NCI-H2107 treated with DMSO at 0.1 percent for 48 hours (cell line): Measurements from ENCODE around the gene GRB10.
A peak's percentile ranks its signal among the peaks of the same experiment; 100 is the strongest.

Source experiments
- DNase-seq: peaks from one replicate; lab custom pipeline; 2025; ENCODE audit not compliant: unreplicated experiment; lab: John Stamatoyannopoulos, UW

GRB10 gene

DNA sequence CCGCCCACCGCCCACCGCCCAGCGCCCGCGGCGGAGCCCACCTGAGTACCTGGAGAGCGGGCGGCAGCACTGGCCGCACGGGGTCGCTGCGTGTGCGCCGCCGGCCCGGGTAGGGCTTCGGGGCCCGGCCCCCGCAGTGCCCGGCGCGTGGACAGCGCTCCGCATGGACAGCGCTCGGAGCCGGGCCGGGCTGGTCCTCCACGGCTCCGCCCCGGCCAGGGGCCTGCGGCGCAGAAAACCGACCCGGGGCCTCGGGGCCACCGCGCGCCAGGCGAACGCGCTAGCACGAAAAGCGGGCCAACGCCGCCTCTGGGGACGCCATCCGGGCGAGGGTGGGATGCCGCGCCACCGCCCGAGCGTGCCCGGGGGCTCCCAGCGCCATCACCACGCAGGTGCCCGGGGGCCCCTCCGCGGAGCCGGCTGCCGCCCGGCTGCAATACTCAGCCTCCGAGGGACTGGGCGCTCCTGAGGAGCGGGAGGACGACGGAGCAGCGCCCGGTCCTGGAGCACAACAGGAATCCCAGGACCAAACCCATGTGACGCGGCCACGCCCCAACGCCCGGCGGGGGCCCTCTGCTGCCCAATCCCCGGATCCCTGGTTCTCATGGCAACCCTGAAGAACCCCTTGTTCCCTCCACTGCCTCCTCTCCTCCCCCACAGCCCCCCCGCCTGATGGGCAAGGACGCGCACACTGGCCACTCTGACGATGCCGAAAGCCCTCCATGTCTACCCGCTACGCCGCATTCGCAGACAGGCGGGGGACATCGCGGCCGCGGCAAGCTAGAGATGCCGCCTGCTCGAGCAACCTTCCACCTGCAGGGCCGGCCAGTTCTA lies at the start of gene GRB10:
Gene GRB10, minus strand, starts transcription at position 522 of the 834 bp plus-strand sequence. CDS start 50,574 bp downstream, outside the sequence.
- DNase-seq: no peak

DNA sequence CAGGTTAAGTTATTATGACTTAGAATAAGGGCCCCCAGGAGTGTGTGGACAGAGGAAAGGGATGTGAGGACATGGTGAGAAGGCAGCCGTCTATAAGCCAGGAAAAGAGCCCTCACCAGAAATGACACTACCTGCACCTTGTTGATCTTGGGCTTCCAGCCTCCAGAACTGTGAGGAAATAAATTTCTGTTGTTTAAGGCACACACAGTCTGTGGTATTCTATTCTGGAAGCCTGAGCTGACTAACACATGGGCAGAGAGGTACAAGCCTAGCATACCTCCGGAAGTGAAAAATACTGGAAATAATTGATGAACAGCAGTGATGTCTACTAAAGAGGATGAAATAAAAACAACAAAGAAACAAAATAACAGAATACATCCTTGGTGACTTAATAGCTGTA lies 46.1 kb upstream of the GRB10 start:
- DNase-seq: no peak

DNA sequence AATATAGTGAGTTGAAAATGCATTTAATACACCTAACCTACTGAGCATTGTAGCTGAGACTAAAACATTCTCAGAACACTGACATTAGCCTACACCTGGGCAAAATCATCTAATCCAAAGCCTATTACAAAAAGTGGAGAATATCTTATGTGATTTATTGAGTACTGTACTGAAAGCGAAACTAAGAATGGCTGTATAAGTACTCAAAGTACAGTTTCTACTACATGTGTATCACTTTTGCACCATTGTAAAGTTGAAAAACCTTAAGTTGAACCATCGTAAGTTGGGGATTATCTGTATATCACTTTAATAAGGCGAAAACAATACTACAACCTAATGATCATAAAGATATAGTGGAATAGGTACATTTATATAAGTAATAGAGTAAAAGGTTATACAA lies 45.4 kb upstream of the GRB10 start:
- DNase-seq: no peak

DNA sequence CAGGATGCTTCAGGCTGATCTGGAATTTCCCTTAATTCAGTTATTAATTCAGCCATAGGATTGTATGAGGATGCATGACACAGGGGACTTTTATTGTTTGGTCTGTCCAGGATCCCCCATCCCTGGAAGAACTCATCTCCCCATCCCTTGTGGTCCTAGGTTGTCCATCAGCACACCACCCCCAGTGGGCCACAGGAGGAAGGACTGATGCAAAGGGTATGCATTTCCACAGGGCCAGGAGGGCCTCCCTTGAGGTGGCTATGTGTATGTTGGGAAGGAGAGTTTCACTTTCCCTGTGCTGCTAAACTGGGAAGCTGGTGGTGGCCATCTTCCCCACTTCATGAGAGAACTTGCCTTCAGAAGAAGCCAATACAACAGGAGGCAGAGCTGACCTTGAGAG lies 44.6 kb upstream of the GRB10 start:
- DNase-seq: no peak

DNA sequence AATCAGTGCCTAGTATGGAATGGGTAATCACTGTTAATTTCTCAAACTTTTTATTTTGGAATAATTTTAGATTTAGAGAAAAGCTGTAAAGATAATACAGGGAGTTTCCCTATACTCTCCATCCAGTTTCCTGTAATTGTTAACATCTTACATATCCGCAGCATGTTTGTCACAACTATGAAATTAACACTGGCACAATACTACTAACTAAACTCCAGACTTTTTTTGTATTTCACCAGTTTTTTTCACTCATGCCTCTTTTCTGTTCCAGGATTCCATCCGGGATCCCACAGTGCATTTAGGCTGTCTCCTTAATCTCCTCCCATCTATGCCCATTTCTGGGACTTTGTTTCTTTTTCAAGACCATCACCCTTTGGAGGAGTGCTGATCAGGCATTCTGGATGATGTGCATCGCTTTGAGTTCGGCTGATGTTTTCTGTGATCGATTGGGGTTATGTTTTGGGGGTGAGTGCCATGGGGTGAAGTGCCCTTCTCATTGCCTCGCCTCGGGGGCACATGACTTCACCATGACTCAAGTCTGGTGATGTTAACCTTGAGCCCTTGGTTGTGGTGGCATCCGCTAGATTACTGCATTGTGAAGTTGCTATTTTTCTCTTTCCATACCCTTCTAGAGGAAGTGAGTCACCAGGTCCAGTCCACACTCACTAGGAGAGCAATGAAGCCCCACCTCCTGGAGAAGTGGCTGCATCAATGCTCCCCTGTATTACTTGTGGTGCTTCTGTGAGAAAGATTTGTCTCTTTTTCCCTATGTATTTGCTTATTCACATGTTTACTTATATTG lies 43.9 kb upstream of the GRB10 start:
- no peak for DNase-seq

DNA sequence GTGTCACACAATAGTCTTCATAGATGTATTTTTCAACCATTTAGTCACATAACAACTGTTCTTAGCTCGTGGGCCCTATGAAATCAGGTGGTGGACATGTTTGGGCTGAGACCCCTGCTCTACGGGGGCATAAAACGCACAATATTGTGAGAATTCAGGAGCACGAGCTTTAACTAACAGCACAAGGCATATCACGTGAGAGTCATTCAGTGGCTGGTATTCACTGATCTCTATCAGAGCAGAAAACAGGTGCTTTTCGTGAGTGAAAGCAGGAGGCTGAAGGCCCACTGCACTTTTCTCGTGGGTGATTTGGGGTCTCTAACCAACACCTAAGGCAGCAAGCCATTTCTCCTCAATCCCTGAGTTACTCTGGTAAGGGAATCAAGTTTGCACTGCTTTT lies 42.8 kb upstream of the GRB10 start:
- no peak for DNase-seq

DNA sequence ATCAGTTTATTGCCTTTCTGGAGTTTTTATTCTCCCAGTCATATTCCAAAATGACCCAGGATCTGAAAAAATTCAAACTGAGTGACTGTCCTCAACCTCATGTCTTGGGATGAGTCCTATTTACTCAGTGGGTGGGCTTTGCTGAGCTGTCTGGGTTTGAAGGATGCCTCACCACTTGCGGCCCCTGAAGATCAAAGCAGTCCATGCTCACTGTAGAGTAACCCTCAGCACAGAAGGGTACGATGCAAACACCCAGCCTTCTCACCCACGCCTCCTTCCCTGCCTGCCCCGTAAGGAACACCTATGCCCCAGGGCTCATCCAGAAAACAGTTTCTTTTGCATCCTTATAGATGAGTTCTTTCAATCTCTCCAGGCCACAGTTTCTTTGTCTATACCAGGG lies 42.2 kb upstream of the GRB10 start:
- DNase-seq: no peak

DNA sequence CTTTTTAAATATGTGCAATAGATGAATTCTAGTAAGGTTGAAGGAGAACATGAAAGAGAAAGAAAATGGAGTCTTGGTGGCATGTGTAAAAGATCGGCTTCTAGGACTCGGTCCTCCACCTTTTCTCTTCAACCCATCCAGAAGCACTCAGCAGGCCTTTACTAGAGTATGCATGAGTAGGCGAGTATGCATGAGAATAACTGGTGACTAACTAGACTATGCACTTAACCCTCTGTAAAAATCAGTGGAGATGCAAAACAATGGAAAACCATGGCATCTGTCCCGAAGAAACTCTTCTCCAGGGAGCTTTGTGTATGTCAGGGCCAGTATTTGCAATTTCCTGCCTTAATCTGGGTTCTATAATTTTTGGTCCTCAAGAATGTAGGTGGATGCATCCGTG lies 40.0 kb upstream of the GRB10 start:
- DNase-seq: no peak

DNA sequence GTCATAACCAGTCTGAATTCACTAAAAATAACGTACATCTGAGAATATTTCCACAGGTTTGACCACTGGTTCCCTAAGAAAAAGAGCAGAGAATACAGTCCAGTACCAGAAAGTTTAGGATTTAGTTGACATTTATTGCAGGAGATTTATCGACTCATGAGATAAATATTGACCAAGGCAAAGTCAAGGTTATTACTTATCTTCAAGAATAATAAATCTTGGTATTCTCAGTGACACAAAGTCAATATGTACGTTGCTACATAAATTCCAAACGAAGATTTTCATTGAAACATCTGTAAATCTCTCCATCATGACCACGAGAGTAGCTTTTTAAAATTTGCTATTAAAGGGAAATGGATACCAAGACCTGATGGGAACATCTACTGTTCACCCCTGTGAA lies 39.4 kb upstream of the GRB10 start:
- no peak for DNase-seq

DNA sequence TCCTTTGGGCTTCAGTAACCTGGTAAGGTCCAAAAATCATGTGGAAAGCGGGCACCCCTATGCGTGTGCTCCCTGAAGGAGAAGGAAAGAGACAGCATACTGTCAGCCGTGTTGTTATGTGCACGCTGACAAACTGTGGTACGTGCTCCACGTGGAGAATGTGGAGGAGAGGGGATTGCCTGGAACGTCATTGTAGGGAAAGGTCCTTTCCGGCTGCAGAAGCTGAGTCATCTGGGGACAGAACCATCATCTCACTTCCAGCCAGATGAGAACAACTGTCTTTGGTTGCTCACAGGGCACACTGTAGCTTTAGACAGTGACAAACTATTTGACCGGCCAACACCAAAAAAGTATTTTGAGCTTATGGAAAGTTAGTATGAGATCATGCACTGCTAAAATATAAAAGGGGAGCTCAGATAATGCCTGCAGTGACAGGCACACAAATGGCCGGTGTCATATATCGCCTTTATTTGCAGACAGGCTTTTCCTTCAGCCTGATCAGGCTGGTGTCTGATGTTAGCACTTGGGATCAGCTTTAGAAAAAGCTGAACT lies 38.8 kb upstream of the GRB10 start:
- DNase-seq: peak; percentile 61

DNA sequence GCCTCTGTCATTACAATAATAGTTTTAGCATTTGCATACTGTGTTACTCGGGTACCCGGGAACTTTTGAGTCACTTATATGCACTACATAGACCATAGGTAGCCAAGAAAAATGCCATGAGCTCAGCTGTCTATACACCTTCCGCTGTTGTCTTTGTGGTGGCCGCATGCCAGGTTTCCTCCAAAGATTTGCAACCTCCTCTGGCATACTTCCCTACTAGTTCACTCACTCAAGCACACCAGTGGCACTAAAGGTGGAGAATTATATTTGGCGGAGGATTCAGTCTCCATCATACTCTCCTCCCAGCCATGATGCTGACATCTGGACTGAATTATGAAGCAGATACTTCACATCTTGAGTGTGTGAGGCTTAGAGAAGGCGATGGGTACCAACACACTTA lies 35.6 kb upstream of the GRB10 start:
- no peak for DNase-seq

DNA sequence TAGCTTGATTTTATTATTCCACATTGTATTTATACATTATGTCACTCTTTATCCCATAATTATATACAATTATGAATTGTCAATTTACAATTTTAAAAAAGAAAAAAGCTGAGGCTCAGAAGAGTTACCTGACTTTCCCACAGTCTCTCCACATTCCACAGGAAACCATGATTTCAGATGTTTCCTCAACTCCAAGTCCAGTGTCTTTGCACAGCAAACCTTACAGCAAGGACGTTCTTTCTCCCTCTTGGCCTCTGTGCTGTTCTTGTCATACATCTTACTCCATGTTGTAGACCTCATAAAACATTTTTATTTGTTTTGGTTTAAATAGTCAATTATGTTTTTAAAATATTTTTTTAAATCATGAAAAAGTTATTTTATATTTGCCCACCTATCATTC lies 34.9 kb upstream of the GRB10 start:
- no peak for DNase-seq

DNA sequence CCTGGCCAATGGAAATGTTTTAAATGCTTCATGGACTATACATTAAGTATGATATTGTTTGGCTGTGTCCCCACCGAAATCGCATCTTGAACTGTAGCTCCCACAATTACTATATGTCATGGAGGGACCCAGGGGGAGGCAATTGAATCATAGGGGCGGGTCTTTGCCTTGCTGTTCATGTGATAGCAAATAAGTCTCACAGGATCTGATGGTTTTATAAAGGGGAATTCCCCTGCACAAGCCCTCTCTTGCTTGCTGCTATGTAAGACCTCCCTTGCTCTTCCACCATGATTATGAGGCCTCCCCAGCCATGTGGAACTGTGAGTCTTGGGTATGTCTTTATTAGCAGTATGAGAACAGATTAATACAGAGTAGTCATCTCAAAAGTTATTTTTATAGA lies 32.4 kb upstream of the GRB10 start:
- no peak for DNase-seq

DNA sequence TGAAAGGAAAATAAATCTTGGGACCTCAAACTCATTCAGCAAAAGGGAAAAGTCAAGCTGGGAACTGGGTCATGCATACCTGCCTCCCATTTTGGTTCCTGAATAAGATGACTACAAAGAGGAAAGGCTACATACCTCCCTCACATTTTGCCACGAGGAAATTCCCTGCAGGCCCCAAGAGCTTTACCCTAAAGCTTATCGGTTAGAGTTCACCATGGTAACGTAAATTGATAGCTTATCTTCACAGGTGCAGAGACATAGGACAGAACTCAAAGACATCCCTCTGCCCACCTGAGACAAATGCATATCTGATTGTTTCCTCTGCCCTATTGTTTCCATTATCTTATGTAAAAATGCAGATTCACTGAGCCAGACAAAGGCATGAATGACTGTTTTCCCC lies 31.5 kb upstream of the GRB10 start:
- no peak for DNase-seq

DNA sequence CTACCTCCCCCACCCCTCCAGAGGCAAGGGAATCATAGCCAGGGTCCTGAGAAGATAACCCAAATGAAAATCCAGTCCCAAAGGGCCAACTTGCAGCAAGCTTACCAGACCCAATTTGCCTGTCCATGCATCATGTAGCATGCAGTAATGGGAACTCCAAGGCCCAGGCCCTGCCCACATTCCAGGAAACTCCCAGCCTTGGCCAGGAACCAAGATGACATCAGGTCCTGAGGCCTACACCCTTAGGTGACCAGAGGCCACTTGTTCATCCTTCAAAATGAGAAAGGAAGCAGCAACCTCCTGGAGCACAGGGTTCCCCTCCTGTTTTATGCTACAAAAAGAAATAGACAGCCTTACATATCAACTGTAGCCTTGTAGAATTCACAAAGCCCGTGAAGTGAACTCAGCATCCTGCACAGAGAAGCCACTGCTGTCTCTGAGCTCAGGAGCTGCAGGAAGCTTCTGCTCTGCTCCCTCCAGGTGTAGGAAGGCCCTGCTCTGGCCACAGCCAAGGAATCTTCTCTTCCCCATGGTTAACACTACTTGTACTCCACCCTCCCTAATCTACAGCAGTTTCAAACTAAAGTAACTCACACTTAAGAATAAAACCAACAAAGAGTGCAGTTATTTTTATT lies 30.3 kb upstream of the GRB10 start:
- no peak for DNase-seq

DNA sequence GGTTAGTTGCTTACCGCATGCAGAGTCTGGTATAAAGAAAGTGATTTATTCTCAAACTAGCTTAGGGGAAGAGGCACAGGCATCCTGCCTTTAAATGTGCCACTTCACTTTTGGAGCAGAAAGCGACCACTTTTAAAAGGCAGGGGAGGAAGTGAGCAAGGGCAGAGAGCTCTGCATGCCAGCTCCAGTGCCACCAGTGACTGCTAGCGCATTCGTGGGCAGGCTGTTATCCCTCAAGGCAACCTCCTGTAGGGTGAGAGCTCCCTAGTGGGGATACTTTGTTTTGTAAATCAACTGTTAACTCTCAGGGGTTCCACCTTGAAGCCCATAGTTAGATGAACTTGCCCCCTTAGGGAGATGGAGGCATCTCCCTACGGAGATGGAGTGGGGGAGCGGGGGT lies 29.4 kb upstream of the GRB10 start:
- no peak for DNase-seq

DNA sequence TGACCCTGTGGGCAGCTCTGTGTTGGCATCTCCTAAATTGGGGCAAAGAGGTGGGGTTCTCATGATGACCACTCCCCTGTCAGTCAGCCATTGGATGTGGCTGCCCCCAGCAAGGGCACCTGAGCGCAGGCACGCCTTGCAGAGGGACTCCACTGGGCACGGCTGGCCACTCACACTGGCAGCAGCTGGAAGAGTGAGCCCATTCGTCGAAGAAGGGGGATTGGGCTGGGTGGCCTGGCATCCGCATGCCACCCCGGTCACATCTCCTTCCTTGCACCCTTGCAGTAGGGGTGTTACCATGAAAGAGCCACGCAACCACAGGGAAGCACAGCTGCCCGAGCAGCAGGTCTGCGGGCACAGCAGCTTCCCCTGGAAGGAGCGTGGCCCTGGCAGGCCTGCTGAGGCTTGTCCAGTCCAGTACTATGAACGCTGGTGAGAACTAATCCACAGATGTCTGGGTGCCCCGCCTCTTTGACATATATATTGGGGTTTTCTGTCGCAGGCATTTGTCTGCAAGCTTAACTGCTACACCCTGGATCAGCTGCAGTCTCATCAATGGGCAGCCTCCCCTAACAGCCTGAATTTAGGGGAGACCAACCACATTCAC lies 25.7 kb upstream of the GRB10 start:
- DNase-seq: no peak

DNA sequence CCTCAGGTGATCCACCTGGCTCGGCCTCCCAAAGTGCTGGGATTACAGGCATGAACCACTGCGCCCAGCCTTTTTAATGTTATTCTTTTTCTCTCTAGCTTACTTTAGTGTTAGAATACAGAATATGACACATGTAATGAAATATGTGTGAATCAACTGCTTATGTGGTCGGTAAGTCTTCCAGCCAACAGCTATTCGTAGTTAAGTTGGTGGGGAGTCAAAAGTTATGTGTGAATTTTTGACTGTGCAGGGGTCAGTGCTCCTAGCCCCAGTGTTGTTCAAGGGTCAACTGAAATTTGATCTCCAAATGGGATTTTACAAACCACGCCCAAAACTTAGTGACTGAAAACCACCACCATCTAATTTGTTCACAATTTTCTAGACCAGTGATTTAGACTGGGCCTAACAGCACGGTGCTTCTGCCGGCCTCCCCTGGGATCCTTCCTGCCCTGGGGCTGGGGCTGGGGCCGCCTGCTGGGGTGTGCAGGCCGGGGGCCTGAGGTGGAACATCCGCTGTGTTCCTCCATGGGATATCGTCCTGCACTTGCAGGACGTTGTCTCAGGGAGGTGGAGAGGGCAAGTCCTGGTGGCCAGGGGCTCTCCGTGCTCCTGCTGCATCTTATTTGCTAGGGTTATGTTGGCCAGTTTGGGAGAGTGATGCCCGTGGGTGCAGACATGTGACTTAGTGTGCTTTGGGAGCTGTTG lies 24.5 kb upstream of the GRB10 start:
- DNase-seq: no peak

DNA sequence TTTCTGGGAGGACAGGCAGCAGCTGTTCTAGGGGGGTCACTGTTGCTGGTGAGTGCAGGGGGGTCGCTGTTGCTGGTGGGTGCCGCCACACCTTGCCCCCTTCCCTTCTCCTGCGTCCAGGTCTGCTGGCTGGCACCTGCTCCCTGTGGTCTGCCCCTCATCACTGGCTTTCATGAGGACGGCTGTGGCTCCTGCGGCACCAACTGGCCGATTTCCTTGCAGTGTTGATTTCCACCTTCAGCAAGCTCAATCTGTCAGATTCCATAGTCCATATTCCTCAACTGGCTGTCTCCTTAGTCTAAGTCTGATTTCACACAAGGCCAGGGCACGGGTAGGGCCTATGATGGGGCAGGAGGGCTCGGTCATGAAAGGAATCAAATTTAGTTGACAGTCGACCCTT lies 23.4 kb upstream of the GRB10 start:
- no peak for DNase-seq

DNA sequence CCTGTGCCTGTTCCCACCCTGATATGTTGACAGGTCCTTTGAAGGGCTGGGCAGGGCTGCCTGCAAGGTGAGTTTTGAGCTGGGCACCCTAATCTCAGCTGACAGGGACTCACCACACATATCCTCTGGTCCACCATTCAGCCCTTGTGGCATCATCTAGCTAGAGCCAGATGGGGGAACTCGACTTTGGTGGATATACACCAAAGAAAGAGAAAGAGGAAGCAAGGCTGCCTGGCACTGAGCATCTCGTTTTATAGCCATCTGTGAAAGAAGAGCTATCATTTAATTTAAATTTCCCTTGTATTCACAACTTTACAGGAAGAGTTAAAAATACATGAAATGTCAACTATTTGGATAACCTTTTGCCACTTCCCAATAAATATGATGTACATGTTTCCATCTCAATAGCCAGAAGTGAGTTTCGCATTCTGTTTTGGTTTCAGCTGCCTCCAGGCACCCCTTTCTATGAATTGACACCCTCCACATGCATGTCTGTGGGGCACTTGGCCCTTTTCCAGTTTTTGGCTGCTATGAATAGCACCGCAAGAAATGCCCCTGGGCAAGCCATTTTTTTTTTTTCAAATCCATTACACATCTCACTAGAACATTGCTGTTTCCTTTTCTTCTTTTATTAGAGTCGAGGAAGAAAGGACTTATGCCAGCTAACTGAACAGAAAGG lies 22.9 kb upstream of the GRB10 start:
- peak; percentile 43 for DNase-seq
